ENCODE measurements around the gene KLHL35.

GRCh38 chr11:75398906-75399305 lies 34.1 kb downstream of the KLHL35 start:
- TF ChIP-seq POLR2A (IDR thresholded peaks at IDR 0.05; ENCODE audit: low read length) (no peak), GATA1 (IDR thresholded peaks at IDR 0.05; ENCODE audit: low read depth, low read length) (no peak)
